GM12878 (cell line): Measurements from ENCODE around the gene OSBPL3.

Source experiments
- BRCA1 ChIP-seq: IDR thresholded peaks from 2 replicates; pipeline ENCODE4 v1.6.1; 2011; ENCODE audit warnings: low read depth, low read length, improper control_type of control experiment
- CEBPB ChIP-seq, 2 experiments: fragments of 150-350 bp in 1 of 2; IDR thresholded peaks; 2 replicates each; pipeline ENCODE4 v1.6.1; 2012 to 2014; ENCODE audit warnings: low read depth in 2 of 2, low read length in 2 of 2, borderline replicate concordance in 1 of 2, inconsistent platforms in 1 of 2
- EZH2 ChIP-seq: IDR thresholded peaks from 2 replicates; pipeline ENCODE4 v1.6.1; 2012; ENCODE audit warnings: low read depth, mild to moderate bottlenecking, control low read depth, inconsistent platforms, low read length, borderline replicate concordance; ENCODE audit not compliant: control insufficient read depth
- FOS ChIP-seq: IDR thresholded peaks from 3 replicates; pipeline ENCODE4 v1.6.1; 2011; ENCODE audit warnings: borderline replicate concordance; ENCODE audit not compliant: insufficient read length; ENCODE audit errors: extremely low read depth
- FOXM1 ChIP-seq: IDR thresholded peaks from 2 replicates; pipeline ENCODE4 v1.6.1; 2012; ENCODE audit warnings: low read depth, mild to moderate bottlenecking, inconsistent platforms, low read length, moderate library complexity
- GABPA ChIP-seq: IDR thresholded peaks from 2 replicates; pipeline ENCODE4 v1.6.1; 2014; ENCODE audit warnings: antibody characterized with exemption, low read depth, mild to moderate bottlenecking, inconsistent platforms
- HDAC6 ChIP-seq: fragments of 200-600 bp; sonication (generic); IDR thresholded peaks from one replicate; pipeline ENCODE4 v1.8.0; 2017; ENCODE audit warnings: antibody characterized with exemption; ENCODE audit not compliant: unreplicated experiment
- JUNB ChIP-seq: IDR thresholded peaks from 2 replicates; pipeline ENCODE4 v1.6.1; 2016; ENCODE audit warnings: antibody characterized with exemption, mild to moderate bottlenecking
- PAX5 ChIP-seq: IDR thresholded peaks from 2 replicates; pipeline ENCODE4 v1.6.1; 2011; ENCODE audit warnings: low read depth, low read length, borderline replicate concordance
- POLR2A ChIP-seq: IDR thresholded peaks from 2 replicates; pipeline ENCODE4 v1.6.1; 2011; ENCODE audit warnings: low read depth, mild to moderate bottlenecking, low read length
- TAF1 ChIP-seq: IDR thresholded peaks from 2 replicates; pipeline ENCODE4 v1.6.1; 2011; ENCODE audit warnings: mild to moderate bottlenecking, low read depth, low read length, borderline replicate concordance
- TF ChIP-seq, protein P1 (sequence below): IDR thresholded peaks from 2 replicates; pipeline ENCODE4 v1.6.1; 2011; ENCODE audit warnings: low read depth, low read length, improper control_type of control experiment, borderline replicate concordance
- TF ChIP-seq, protein P2 (sequence below), 3 experiments: IDR thresholded peaks in 2 of 3; conservative IDR thresholded peaks in 1 of 3; 2 replicates each; pipeline ENCODE4 v1.5.1; 2011; ENCODE audit warnings: low read depth in 3 of 3, low read length in 3 of 3, mild to moderate bottlenecking in 3 of 3, control low read depth in 2 of 3, moderate library complexity in 2 of 3, inconsistent platforms in 1 of 3, mixed read lengths in 1 of 3; ENCODE audit not compliant: control insufficient read depth in 2 of 3, insufficient read depth in 1 of 3; ENCODE audit errors: extremely low read depth in 1 of 3

DNA sequence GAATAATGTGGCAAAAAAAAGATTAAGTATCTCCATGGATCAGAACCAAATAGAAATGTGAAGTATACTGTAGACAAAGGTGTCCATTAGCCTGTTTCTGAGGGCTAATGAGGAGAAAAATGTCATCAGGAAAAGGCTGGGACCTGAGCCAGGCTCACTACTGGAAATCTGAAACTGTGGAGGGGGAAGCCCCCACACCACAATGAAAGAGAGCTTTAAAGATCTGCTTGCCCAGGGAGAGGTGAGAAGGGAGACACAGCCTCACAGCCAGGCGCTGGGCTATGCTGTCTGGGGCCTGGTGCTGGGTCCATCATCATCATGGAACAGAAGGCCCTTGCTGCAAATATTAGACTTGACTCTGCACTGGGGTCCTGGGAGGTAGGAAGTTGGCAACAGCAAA, 90.4 kb downstream of the OSBPL3 start:
- TF ChIP-seq EZH2: no peak
- TF ChIP-seq, protein P1, sequence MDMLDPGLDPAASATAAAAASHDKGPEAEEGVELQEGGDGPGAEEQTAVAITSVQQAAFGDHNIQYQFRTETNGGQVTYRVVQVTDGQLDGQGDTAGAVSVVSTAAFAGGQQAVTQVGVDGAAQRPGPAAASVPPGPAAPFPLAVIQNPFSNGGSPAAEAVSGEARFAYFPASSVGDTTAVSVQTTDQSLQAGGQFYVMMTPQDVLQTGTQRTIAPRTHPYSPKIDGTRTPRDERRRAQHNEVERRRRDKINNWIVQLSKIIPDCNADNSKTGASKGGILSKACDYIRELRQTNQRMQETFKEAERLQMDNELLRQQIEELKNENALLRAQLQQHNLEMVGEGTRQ: no peak
- no peak for TF ChIP-seq HDAC6
- TF ChIP-seq FOS: no peak
- TF ChIP-seq, protein P2, sequence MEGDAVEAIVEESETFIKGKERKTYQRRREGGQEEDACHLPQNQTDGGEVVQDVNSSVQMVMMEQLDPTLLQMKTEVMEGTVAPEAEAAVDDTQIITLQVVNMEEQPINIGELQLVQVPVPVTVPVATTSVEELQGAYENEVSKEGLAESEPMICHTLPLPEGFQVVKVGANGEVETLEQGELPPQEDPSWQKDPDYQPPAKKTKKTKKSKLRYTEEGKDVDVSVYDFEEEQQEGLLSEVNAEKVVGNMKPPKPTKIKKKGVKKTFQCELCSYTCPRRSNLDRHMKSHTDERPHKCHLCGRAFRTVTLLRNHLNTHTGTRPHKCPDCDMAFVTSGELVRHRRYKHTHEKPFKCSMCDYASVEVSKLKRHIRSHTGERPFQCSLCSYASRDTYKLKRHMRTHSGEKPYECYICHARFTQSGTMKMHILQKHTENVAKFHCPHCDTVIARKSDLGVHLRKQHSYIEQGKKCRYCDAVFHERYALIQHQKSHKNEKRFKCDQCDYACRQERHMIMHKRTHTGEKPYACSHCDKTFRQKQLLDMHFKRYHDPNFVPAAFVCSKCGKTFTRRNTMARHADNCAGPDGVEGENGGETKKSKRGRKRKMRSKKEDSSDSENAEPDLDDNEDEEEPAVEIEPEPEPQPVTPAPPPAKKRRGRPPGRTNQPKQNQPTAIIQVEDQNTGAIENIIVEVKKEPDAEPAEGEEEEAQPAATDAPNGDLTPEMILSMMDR (IDR thresholded peaks at IDR 0.05 in 2 of 3, conservative IDR thresholded peaks at IDR 0.05 in 1 of 3; ENCODE audit: control insufficient read depth in 2 of 3, extremely low read depth in 1 of 3, insufficient read depth in 1 of 3, low read depth in 3 of 3, low read length in 3 of 3): no peak
- no peak for TF ChIP-seq JUNB
- no peak for TF ChIP-seq POLR2A
- TF ChIP-seq BRCA1: no peak
- no peak for TF ChIP-seq CEBPB (IDR thresholded peaks at IDR 0.05; ENCODE audit: borderline replicate concordance in 1 of 2, low read depth in 2 of 2, low read length in 2 of 2)
- no peak for TF ChIP-seq FOXM1
- TF ChIP-seq GABPA: no peak
- TF ChIP-seq TAF1: no peak
- TF ChIP-seq PAX5: no peak
